ENCODE data around the gene SLC22A7.

GRCh38 chr6:43277306-43277642, 20.8 kb upstream of the SLC22A7 start:
- no peak for TF ChIP-seq CTCF (IDR thresholded peaks at IDR 0.05)
- no peak for TF ChIP-seq EP300 (IDR thresholded peaks at IDR 0.05)
